Sigmoid colon (tissue), 4 donors: Measurements from ENCODE around the gene WWC2.

Experiments
- EP300 ChIP-seq, 4 donors: sonication (generic); formaldehyde crosslinking; IDR thresholded peaks; one replicate each; pipeline ENCODE4 v1.6.1; 2017; ENCODE audit warnings: antibody characterized with exemption in 4 of 4
- POLR2A ChIP-seq, 2 donors: fragments of 450-650 bp; IDR thresholded peaks; one replicate each; pipeline ENCODE4 v1.6.1; 2016; ENCODE audit warnings: antibody characterized with exemption in 2 of 2, mild to moderate bottlenecking in 2 of 2, moderate library complexity in 2 of 2
- POLR2AphosphoS5 ChIP-seq, 4 donors: sonication (generic); formaldehyde crosslinking; IDR thresholded peaks; one replicate each; pipeline ENCODE4 v1.6.1; 2017; ENCODE audit warnings: antibody characterized with exemption in 4 of 4
- TF ChIP-seq, protein P1 (sequence below), 4 experiments: fragments of 450-650 bp in 3 of 4; fragments of 200-600 bp in 1 of 4; IDR thresholded peaks; one replicate each; pipeline ENCODE4 v1.5.1; 2016 to 2019; ENCODE audit warnings: antibody characterized with exemption in 4 of 4, mild to moderate bottlenecking in 3 of 4, moderate library complexity in 2 of 4

DNA sequence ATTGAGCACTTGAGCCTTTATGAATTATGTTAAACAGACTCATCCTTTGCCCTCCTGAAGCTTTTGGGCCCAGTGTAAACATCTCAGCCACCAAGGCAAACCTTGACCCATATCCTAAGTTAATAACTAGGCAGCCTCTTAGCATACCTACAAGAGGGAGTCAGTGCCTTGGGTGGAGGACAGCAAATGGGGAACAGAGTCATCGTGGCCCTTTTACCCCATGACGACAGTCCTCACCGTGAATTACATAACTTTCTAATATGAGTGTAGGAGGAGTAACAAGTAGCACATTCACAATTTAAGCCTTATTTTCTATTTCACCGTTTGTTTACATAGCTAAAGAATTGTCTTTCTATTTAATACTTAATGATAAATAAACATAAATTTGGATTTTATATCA, 204.2 kb downstream of the WWC2 start:
- TF ChIP-seq, protein P1, sequence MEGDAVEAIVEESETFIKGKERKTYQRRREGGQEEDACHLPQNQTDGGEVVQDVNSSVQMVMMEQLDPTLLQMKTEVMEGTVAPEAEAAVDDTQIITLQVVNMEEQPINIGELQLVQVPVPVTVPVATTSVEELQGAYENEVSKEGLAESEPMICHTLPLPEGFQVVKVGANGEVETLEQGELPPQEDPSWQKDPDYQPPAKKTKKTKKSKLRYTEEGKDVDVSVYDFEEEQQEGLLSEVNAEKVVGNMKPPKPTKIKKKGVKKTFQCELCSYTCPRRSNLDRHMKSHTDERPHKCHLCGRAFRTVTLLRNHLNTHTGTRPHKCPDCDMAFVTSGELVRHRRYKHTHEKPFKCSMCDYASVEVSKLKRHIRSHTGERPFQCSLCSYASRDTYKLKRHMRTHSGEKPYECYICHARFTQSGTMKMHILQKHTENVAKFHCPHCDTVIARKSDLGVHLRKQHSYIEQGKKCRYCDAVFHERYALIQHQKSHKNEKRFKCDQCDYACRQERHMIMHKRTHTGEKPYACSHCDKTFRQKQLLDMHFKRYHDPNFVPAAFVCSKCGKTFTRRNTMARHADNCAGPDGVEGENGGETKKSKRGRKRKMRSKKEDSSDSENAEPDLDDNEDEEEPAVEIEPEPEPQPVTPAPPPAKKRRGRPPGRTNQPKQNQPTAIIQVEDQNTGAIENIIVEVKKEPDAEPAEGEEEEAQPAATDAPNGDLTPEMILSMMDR (IDR thresholded peaks at IDR 0.05), result no peak
- TF ChIP-seq POLR2A (IDR thresholded peaks at IDR 0.05) (no peak), EP300 (IDR thresholded peaks at IDR 0.05) (no peak), POLR2AphosphoS5 (IDR thresholded peaks at IDR 0.05) (no peak)
